ENCODE data around the gene MN1.

Gene MN1

DNA sequence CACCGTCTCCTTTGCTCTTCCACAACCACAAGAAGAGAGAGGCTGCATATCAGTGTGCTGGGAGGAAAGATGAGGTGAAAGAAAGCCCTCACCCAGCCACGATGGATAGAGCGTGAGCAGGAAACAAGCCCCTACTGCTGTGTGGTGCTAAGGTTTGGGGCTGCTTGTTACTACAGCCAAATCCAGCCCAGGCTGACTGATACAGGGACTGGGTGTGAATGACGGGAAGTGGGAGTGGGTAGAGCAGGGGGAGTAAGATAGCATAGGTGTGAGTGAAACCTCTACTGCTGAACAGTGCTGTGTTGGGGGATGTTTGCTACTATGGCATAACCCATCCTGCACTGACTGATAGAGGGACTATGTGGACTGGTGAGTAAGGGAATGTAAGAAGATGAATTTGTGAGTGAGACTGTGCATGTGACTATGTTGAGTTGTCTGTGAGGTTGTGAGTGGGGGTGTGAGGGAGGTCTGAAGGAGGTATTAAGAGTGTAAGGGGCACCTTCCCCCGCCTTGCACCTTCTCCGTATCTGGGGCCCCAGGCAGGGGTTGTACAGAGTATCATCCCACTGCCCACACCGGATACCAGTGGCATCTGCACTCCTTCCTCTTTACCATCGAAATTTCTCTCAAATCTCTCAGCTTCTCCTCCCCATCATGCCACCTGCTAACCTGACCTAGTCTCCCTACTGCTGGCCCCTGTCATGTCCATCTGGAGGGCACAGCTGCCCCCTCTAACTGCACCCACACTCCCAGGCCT is 91.5 kb downstream of the MN1 start:
- DNase-seq, result no peak

DNA sequence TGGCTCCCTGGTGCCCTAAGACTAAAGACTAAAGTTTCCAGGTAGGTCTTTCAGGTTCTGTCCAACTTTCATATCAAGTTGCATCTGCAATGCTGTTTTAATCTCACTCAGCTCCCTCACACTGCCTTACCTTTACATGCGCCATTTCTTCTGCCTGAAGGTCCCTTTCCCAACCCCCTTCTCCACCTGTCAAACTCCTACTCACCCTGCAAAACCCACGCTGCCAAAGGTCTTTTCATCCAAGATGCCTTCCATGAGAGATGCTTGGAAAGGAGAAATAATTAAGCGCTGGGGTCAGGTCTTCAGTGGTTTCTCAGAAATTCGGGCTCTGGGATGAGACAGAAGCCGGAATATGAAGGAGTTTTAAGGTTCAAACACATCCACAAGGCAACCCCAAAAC is 95.1 kb downstream of the MN1 start:
- no peak for DNase-seq

- no peak for DNase-seq
These were observed 96.0 kb downstream of the MN1 start for GRCh38 chr22:27705408-27706080.

GRCh38 chr22:27704581-27704980 is 97.0 kb downstream of the MN1 start:
- DNase-seq, result no peak

GRCh38 chr22:27699383-27700019 is 102.1 kb downstream of the MN1 start:
- DNase-seq, result no peak

DNA sequence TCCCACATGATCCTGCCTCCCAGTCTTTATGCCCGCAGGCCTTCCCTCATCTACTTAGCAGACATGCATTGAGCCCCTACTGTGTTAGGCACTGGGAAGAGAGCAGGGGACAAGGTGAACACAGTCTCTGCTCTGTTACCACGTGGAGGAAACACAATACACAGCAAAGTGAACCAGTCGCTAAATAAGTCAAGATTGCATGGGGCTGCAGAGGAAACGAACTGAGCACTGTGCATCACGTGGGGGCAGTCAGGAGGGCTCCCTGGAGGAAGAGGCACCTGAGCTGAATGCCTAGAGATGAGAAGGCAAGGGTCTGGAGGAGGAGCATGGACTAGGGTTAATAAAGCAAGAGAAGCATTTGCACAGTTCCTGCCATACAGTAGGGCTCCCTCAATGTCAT is 102.7 kb downstream of the MN1 start:
- no peak for DNase-seq
